RWPE2 (cell line): ENCODE data around the gene METTL15.

Experiments used
- ATAC-seq: fragments of 200-7000 bp; cut with Tn5 transposase; 3 replicates; pipeline ENCODE4 v1.9.1; 2021; ENCODE audit warnings: low read depth
- DNase-seq: peaks from one replicate; pipeline ENCODE4 v3.0.0-alpha.2; 2020; ENCODE audit warnings: low spot score
- H3K27ac ChIP-seq: fragments of 450-650 bp; 2 replicates; pipeline ENCODE4 v1.5.1; 2017; ENCODE audit warnings: mild to moderate bottlenecking; ENCODE audit not compliant: poor library complexity, severe bottlenecking
- H3K27me3 ChIP-seq: fragments of 250-450 bp; sonication (Bioruptor Pico); 2 replicates; pipeline ENCODE4 v1.5.1; 2021; ENCODE audit warnings: mild to moderate bottlenecking, moderate library complexity; ENCODE audit not compliant: insufficient read depth, poor library complexity, severe bottlenecking
- H3K36me3 ChIP-seq: fragments of 250-450 bp; sonication (Bioruptor Pico); 2 replicates; pipeline ENCODE4 v1.5.1; 2020; ENCODE audit warnings: low read depth, mild to moderate bottlenecking, moderate library complexity
- H3K4me1 ChIP-seq: fragments of 250-450 bp; sonication (Bioruptor Pico); 2 replicates; pipeline ENCODE4 v1.5.1; 2021; ENCODE audit warnings: mild to moderate bottlenecking, moderate library complexity; ENCODE audit not compliant: insufficient read depth, poor library complexity, severe bottlenecking
- H3K4me3 ChIP-seq: fragments of 250-450 bp; sonication (Bioruptor Pico); 2 replicates; pipeline ENCODE4 v1.5.1; 2021; ENCODE audit warnings: mild to moderate bottlenecking, moderate library complexity; ENCODE audit not compliant: severe bottlenecking
- H3K9me3 ChIP-seq: fragments of 250-450 bp; sonication (Bioruptor Pico); 2 replicates; pipeline ENCODE4 v1.5.1; 2021; ENCODE audit warnings: mild to moderate bottlenecking, moderate library complexity; ENCODE audit not compliant: severe bottlenecking
- CTCF ChIP-seq: fragments of 450-650 bp; IDR thresholded peaks from one replicate; pipeline ENCODE4 v1.5.1; 2017; ENCODE audit warnings: mild to moderate bottlenecking, moderate library complexity; ENCODE audit not compliant: poor library complexity, severe bottlenecking

The METTL15 gene

GRCh38 chr11:28107750-28108618 is at the start of gene METTL15, which contains the start of gene KIF18A:
TSS of gene METTL15 (plus strand) at chr11:28108388. CDS start at chr11:28113335, 4,947 bp downstream.
TSS of gene KIF18A (minus strand) at chr11:28108156. CDS start at chr11:28097947, 10,209 bp downstream.
- Histone ChIP-seq H3K4me3 (peak within 1 kb of the TSS; percentile 59), H3K27ac (peak within 1 kb of the TSS; percentile 80), H3K9me3 (no peaks in the 10 kb centered on the region), H3K4me1 (peaks cover 54% of the 10 kb centered on the region), H3K27me3 (no peaks in the 10 kb centered on the region), H3K36me3 (peaks cover 20% of the 10 kb centered on the region)
- TF ChIP-seq CTCF: no peak
- ATAC-seq (peak; percentile 86), DNase-seq (peak; percentile 99)

GRCh38 chr11:28071305-28071704 is 36.9 kb upstream of the METTL15 start:
- Histone ChIP-seq H3K9me3 (no peaks in the 10 kb centered on the region), H3K36me3 (peaks cover 63% of the 10 kb centered on the region), H3K4me1 (no peaks in the 10 kb centered on the region), H3K27ac (no peak overlapping the region), H3K27me3 (no peaks in the 10 kb centered on the region), H3K4me3 (no peak overlapping the region)
- DNase-seq: no peak
- TF ChIP-seq CTCF: no peak
- ATAC-seq: no peak

- no peaks in the 10 kb centered on the region for H3K4me1 ChIP-seq
- H3K4me3 ChIP-seq: no peak overlapping the region
- ATAC-seq: no peak
- TF ChIP-seq CTCF: no peak
- H3K27me3 ChIP-seq: no peaks in the 10 kb centered on the region
- no peak overlapping the region for H3K27ac ChIP-seq
- peaks cover 69% of the 10 kb centered on the region for H3K36me3 ChIP-seq
- no peaks in the 10 kb centered on the region for H3K9me3 ChIP-seq
- DNase-seq: no peak
Observed at GRCh38 chr11:28072321-28072720, 35.9 kb upstream of the METTL15 start.

DNA sequence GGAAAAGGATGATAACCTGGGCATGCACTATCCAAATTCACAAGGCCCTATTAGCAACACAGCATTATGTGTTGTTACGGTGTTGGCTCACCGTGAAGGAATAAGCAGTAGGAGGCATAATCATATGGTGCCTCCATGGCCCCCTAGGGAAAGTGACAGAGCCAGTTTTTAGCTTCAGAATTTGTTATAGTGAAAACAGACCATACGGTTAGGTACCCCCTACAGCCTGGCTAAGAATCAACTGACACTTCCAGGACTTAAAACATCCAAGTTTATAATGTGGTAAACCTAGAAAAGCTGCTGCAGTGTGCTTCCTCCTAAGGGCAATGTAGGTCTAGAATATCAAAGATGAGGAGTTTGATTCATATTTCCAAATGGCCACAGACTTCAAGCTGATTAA is 30.7 kb upstream of the METTL15 start:
- H3K36me3 ChIP-seq: peaks cover 90% of the 10 kb centered on the region
- H3K4me3 ChIP-seq: no peak overlapping the region
- H3K9me3 ChIP-seq: no peaks in the 10 kb centered on the region
- no peak overlapping the region for H3K27ac ChIP-seq
- no peaks in the 10 kb centered on the region for H3K27me3 ChIP-seq
- TF ChIP-seq CTCF: no peak
- H3K4me1 ChIP-seq: no peaks in the 10 kb centered on the region
- no peak for ATAC-seq
- DNase-seq: no peak

DNA sequence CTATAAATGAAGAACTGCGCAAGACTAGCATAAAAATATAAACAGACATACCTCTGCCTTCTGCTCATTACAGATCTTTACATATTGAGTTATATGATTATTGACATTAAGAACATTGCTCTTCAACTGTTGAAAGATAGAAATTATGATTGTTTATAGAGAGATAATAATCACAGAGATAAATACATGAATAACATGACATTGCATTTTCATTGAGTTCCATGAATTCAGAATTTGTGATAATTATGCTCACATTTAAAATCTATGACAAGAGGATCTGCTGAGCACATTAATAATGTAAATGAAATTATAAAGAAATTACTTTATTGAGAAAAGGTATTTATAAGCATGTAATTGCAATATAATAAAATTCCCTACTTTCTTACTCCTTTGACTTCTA is 25.1 kb upstream of the METTL15 start:
- ATAC-seq: no peak
- no peak overlapping the region for H3K4me3 ChIP-seq
- H3K27me3 ChIP-seq: no peaks in the 10 kb centered on the region
- no peaks in the 10 kb centered on the region for H3K9me3 ChIP-seq
- no peak for DNase-seq
- peaks cover 16% of the 10 kb centered on the region for H3K4me1 ChIP-seq
- peaks cover 91% of the 10 kb centered on the region for H3K36me3 ChIP-seq
- TF ChIP-seq CTCF: no peak
- H3K27ac ChIP-seq: no peak overlapping the region
